SK-N-SH (cell line): ENCODE data around the gene GAS2L1. TPM values are rescaled to one million over a fixed set of nuclear protein-coding genes. Genes with fewer than 3 reads are reported as not detected.

ENCODE experiments used
- CTCF ChIA-PET: fragments of 300-600, 350-600 bp; formaldehyde crosslinking; extraction: SDS; loops from one replicate; lab custom pipeline; 2021; lab: Yijun Ruan, JAX
- POLR2A ChIA-PET: fragments of 350-600 bp; sonication (Branson Sonifier 250); formaldehyde crosslinking; extraction: SDS; loops from one replicate; lab custom pipeline; 2020; ENCODE audit warnings: antibody characterized with exemption, inconsistent platforms; lab: Yijun Ruan, JAX
- DNase-seq: peaks from one replicate; pipeline ENCODE4 v3.0.0; 2012
- H2AFZ ChIP-seq: fragments of 200-600 bp; sonication (generic); 2 replicates; pipeline ENCODE4 v1.8.1; 2016; ENCODE audit warnings: antibody characterized with exemption, mild to moderate bottlenecking, low read depth
- H3F3A ChIP-seq: fragments of 200-600 bp; sonication (generic); replicated peaks from 2 replicates; pipeline ENCODE3; 2016; ENCODE audit warnings: antibody characterized with exemption, mild to moderate bottlenecking; ENCODE audit not compliant: insufficient read depth
- H3K27ac ChIP-seq, 2 experiments: fragments of 200-500 bp in 1 of 2; fragments of 200-600 bp in 1 of 2; sonication (Bioruptor generic) in 1 of 2; sonication (generic), shearing (Covaris generic) in 1 of 2; 2 replicates each; pipeline versions ENCODE4 v1.5.1 to v1.6.1; 2014 to 2016; ENCODE audit warnings: low read depth in 2 of 2, inconsistent platforms in 1 of 2, low read length in 1 of 2, mild to moderate bottlenecking in 1 of 2, mixed read lengths in 1 of 2
- H3K27me3 ChIP-seq: fragments of 200-600 bp; sonication (generic), shearing (Covaris generic); 2 replicates; pipeline ENCODE4 v1.6.1; 2016; ENCODE audit warnings: mixed run types; ENCODE audit not compliant: insufficient read depth
- H3K36me3 ChIP-seq, 2 experiments: fragments of 200-500 bp in 1 of 2; fragments of 200-600 bp in 1 of 2; sonication (Bioruptor generic) in 1 of 2; sonication (generic) in 1 of 2; replicated peaks in 1 of 2; 2 replicates each; pipeline versions ENCODE3 to v1.5.1; 2014 to 2016; ENCODE audit warnings: low read length in 1 of 2, mild to moderate bottlenecking in 1 of 2; ENCODE audit not compliant: insufficient read depth in 2 of 2, control insufficient read depth in 1 of 2
- H3K4me1 ChIP-seq, 2 experiments: fragments of 200-500 bp in 1 of 2; fragments of 200-600 bp in 1 of 2; sonication (Bioruptor generic) in 1 of 2; sonication (generic), shearing (Covaris generic) in 1 of 2; 2 replicates each; pipeline versions ENCODE4 v1.5.1 to v1.6.1; 2014 to 2016; ENCODE audit warnings: low read depth in 1 of 2, low read length in 1 of 2, mixed run types in 1 of 2; ENCODE audit not compliant: insufficient read depth in 2 of 2, control insufficient read depth in 1 of 2
- H3K4me2 ChIP-seq: fragments of 200-600 bp; sonication (generic), shearing (Covaris generic); 2 replicates; pipeline ENCODE4 v1.6.1; 2017; ENCODE audit warnings: mixed run types
- H3K4me3 ChIP-seq, 2 experiments: fragments of 200-500 bp in 1 of 2; fragments of 200-600 bp in 1 of 2; sonication (Bioruptor generic) in 1 of 2; sonication (generic), shearing (Covaris generic) in 1 of 2; 2 replicates each; pipeline versions ENCODE4 v1.5.1 to v1.8.1; 2014 to 2016; ENCODE audit warnings: low read depth in 2 of 2, inconsistent platforms in 1 of 2, low read length in 1 of 2, mild to moderate bottlenecking in 1 of 2, mixed read lengths in 1 of 2, moderate library complexity in 1 of 2
- H3K79me2 ChIP-seq: fragments of 200-600 bp; sonication (generic); 2 replicates; pipeline ENCODE4 v1.8.1; 2017; ENCODE audit warnings: mild to moderate bottlenecking; ENCODE audit not compliant: insufficient read depth
- H3K9ac ChIP-seq: fragments of 200-600 bp; sonication (generic); 2 replicates; pipeline ENCODE4 v1.6.1; 2017; ENCODE audit warnings: mixed run types
- H3K9me2 ChIP-seq: fragments of 200-600 bp; sonication (generic); 2 replicates; pipeline ENCODE4 v1.6.1; 2017; ENCODE audit warnings: mixed run types
- H3K9me3 ChIP-seq: fragments of 200-600 bp; sonication (generic); 2 replicates; pipeline ENCODE4 v1.6.1; 2017; ENCODE audit warnings: mixed run types, mild to moderate bottlenecking, moderate library complexity
- H4K20me1 ChIP-seq: fragments of 200-600 bp; sonication (generic); 2 replicates; pipeline ENCODE4 v1.6.1; 2017; ENCODE audit warnings: mild to moderate bottlenecking, mixed run types; ENCODE audit not compliant: insufficient read depth
- CTCF ChIP-seq: fragments of 200-600 bp; sonication (generic); IDR thresholded peaks from 2 replicates; pipeline ENCODE4 v1.6.1; 2017; ENCODE audit warnings: antibody characterized with exemption, mild to moderate bottlenecking, moderate library complexity
- EP300 ChIP-seq, 2 experiments: IDR thresholded peaks; 2 replicates each; pipeline versions ENCODE4 v1.4.0 to v1.6.1; 2012; ENCODE audit warnings: borderline replicate concordance in 1 of 2, low read depth in 1 of 2, low read length in 1 of 2
- EZH2phosphoT487 ChIP-seq: fragments of 200-600 bp; sonication (generic); IDR thresholded peaks from 2 replicates; pipeline ENCODE4 v1.6.1; 2017; ENCODE audit warnings: low read depth, mixed run types, mild to moderate bottlenecking, antibody characterized with exemption, moderate library complexity, borderline replicate concordance
- IRF3 ChIP-seq: fragments of 150-350 bp; IDR thresholded peaks from 2 replicates; pipeline ENCODE4 v1.6.1; 2016; ENCODE audit warnings: mild to moderate bottlenecking, low read depth, low read length
- JUND ChIP-seq: IDR thresholded peaks from 2 replicates; pipeline ENCODE4 v1.4.0; 2012
- NRF1 ChIP-seq: IDR thresholded peaks from 2 replicates; pipeline ENCODE4 v1.6.1; 2012; ENCODE audit warnings: low read depth, mild to moderate bottlenecking, low read length
- PBX3 ChIP-seq: IDR thresholded peaks from 2 replicates; pipeline ENCODE4; 2012
- POLR2AphosphoS5 ChIP-seq: IDR thresholded peaks from 2 replicates; pipeline ENCODE4 v1.6.1; 2012; ENCODE audit warnings: low read depth, low read length
- RAD21 ChIP-seq: IDR thresholded peaks from 2 replicates; pipeline ENCODE4 v1.6.1; 2012; ENCODE audit warnings: mild to moderate bottlenecking, low read length
- RCOR1 ChIP-seq: fragments of 150-350 bp; IDR thresholded peaks from 2 replicates; pipeline ENCODE4 v1.6.1; 2017; ENCODE audit warnings: antibody characterized with exemption, low read length
- RXRA ChIP-seq: IDR thresholded peaks from 2 replicates; pipeline ENCODE4 v1.4.0; 2012; ENCODE audit warnings: low read depth, mild to moderate bottlenecking, borderline replicate concordance
- TCF12 ChIP-seq: IDR thresholded peaks from 2 replicates; pipeline ENCODE4 v1.4.0; 2012
- USF1 ChIP-seq: IDR thresholded peaks from 2 replicates; pipeline ENCODE4 v1.4.0; 2012; ENCODE audit warnings: low read depth, borderline replicate concordance
- ZBTB33 ChIP-seq: IDR thresholded peaks from 2 replicates; pipeline ENCODE4 v1.4.0; 2012; ENCODE audit warnings: low read depth, borderline replicate concordance
- WGBS: methylation state at CpG from one replicate; pipeline ENCODE4 v1.1.6; 2017; ENCODE audit warnings: low lambda C conversion rate; 5-methylcytosine and 5-hydroxymethylcytosine counted together
- polyA plus RNA-seq, 3 experiments: library from polyadenylated mRNA; depleted of rRNA; stranded (reverse); fragments of >200 nt; gene quantifications; 2 replicates each; pipeline ENCODE4 v1.2.3, GENCODE V29; 2012

The GAS2L1 gene
- polyA plus RNA-seq, 1 of the 3 experiments (the other 2 are of a cell fraction): 21.8 TPM

- TF ChIP-seq IRF3 (no peak), PBX3 (no peak)
These were observed 47.8 kb upstream of the GAS2L1 start (continued) for GRCh38 chr22:29258407-29259252.

- Histone ChIP-seq H3K27me3 (no peaks in the 10 kb centered on the region), H3K79me2 (no peaks in the 10 kb centered on the region), H3K9me2 (no peaks in the 10 kb centered on the region), H3K27ac (no peak overlapping the region), H3K4me3 (no peak overlapping the region), H3K9me3 (no peaks in the 10 kb centered on the region), H3K36me3 (peaks cover 0 to 11% of the 10 kb centered on the region in 2 experiments), H3K4me1 (no peaks in the 10 kb centered on the region), H3K9ac (no peak overlapping the region), H3K4me2 (no peak overlapping the region), H2AFZ (no peak overlapping the region), H3F3A (no peaks in the 10 kb centered on the region), H4K20me1 (no peaks in the 10 kb centered on the region)
- 90% methylated on average over 8 of the region's 11 CpGs for WGBS
- CTCF ChIA-PET: interaction anchor here (1.6 to 6.9 kb wide), 2 partner anchors 13 to 404 kb away, joined by 3 to 57 read pairs; no protein-coding TSS in a partner anchor
- peak; percentile 42 for DNase-seq
- POLR2A ChIA-PET: no interaction called here
- no peak for TF ChIP-seq JUND
- no peak for TF ChIP-seq PBX3
- TF ChIP-seq NRF1: no peak
- TF ChIP-seq EP300 (IDR thresholded peaks at IDR 0.05; ENCODE audit: borderline replicate concordance in 1 of 2, low read depth in 1 of 2, low read length in 1 of 2): no peak
These were observed 47.1 kb upstream of the GAS2L1 start for GRCh38 chr22:29259253-29259899.

- H3K4me3 ChIP-seq: no peak overlapping the region
- H3F3A ChIP-seq: no peaks in the 10 kb centered on the region
- H3K9me2 ChIP-seq: no peaks in the 10 kb centered on the region
- H2AFZ ChIP-seq: no peak overlapping the region
- H3K27me3 ChIP-seq: no peaks in the 10 kb centered on the region
- no peaks in the 10 kb centered on the region for H3K79me2 ChIP-seq
- WGBS: 83% methylated on average over 1 of the region's 13 CpGs
- ChIA-PET POLR2A (no interaction called here), CTCF (interaction anchor here (1.1 to 7.7 kb wide), 4 partner anchors 14 to 405 kb away, joined by 3 to 57 read pairs (median 22); no protein-coding TSS in a partner anchor)
- H3K27ac ChIP-seq: no peak overlapping the region
- no peaks in the 10 kb centered on the region for H3K4me1 ChIP-seq
- no peaks in the 10 kb centered on the region for H4K20me1 ChIP-seq
- peak; percentile 27 for DNase-seq
- no peaks in the 10 kb centered on the region for H3K9me3 ChIP-seq
- H3K9ac ChIP-seq: no peak overlapping the region
- peaks cover 1 to 11% of the 10 kb centered on the region in 2 experiments for H3K36me3 ChIP-seq
- H3K4me2 ChIP-seq: no peak overlapping the region
- TF ChIP-seq JUND (no peak), USF1 (no peak), CTCF (no peak), NRF1 (no peak), RAD21 (no peak), TCF12 (no peak), RCOR1 (no peak), POLR2AphosphoS5 (no peak), RXRA (no peak), EZH2phosphoT487 (no peak), ZBTB33 (no peak)
These were observed 46.4 kb upstream of the GAS2L1 start for GRCh38 chr22:29260031-29260560.
